Uterus (tissue), 2 donors: ENCODE data around the gene MXD3.

Experiments used
- CTCF ChIP-seq, 4 experiments: fragments of 200-600 bp in 2 of 4; fragments of 450-650 bp in 2 of 4; sonication (generic) in 2 of 4; IDR thresholded peaks; one replicate each; pipeline ENCODE4 v1.5.1; 2016 to 2019; ENCODE audit warnings: antibody characterized with exemption in 4 of 4, mild to moderate bottlenecking in 2 of 4, moderate library complexity in 1 of 4
- POLR2A ChIP-seq, 2 donors: fragments of 450-650 bp; IDR thresholded peaks; one replicate each; pipeline ENCODE4 v1.6.1; 2016; ENCODE audit warnings: antibody characterized with exemption in 2 of 2, mild to moderate bottlenecking in 1 of 2, moderate library complexity in 1 of 2

GRCh38 chr5:177288191-177288590 lies 23.5 kb downstream of the MXD3 start:
- TF ChIP-seq CTCF (IDR thresholded peaks at IDR 0.05): no peak
- TF ChIP-seq POLR2A (IDR thresholded peaks at IDR 0.05): no peak
